ENCODE results near the gene ABCB1. TPM values are rescaled to one million over a fixed set of nuclear protein-coding genes. Genes with fewer than 3 reads are reported as not detected.
A peak's percentile ranks its signal among the peaks of the same experiment; 100 is the strongest.

The ABCB1 gene
- total and polyA plus RNA-seq, 9 of the 15 experiments (the other 6 are each of a cell fraction or from before 2014, with no cell fraction given) = 0.03 to 0.86 (median 0.52) TPM

- no peak overlapping the region for H3K9ac ChIP-seq (ENCODE audit: insufficient read depth in 1 of 2, low read depth in 2 of 2, low read length in 2 of 2)
- H4K20me1 ChIP-seq (replicated peaks; ENCODE audit: control insufficient read depth, insufficient read depth, low read length) = no peaks in the 10 kb centered on the region
- DNase-seq (ENCODE audit: extremely low read depth in 1 of 4, low spot score in 3 of 4) (no peak), FAIRE-seq (no peak), ATAC-seq (no peak)
- ChIA-PET CTCF (ENCODE audit: low intra/inter-chr PET ratio) (no interaction called here), POLR2A (no interaction called here)
- intact Hi-C loops (cut with micrococcal nuclease) = no loop called here
- H2AFZ ChIP-seq (ENCODE audit: low read depth, low read length) = no peak overlapping the region
- WGBS (ENCODE audit: insufficient coverage, low coverage, missing lambda C conversion rate) = 0% methylated on average over 4 of the region's 4 CpGs
- H3K27ac ChIP-seq (ENCODE audit: extremely low read depth, low read depth, low read length) = no peak overlapping the region
- no peaks in the 10 kb centered on the region for H3K79me2 ChIP-seq (ENCODE audit: control insufficient read depth, insufficient read depth, low read length)
- no peaks in the 10 kb centered on the region; the same call in 1 of the 2 replicates for H3K9me3 ChIP-seq (replicated peaks; ENCODE audit: control insufficient read depth, insufficient read depth, low read depth, low read length)
- no TSS peak for BruUV-seq (replicated peaks)
- peaks cover 0 to 4% of the 10 kb centered on the region in 2 experiments; a peak in 1 of 5 replicates for H3K4me1 ChIP-seq (replicated peaks in 1 of 2; ENCODE audit: control insufficient read depth in 2 of 2, insufficient read depth in 2 of 2, low read length in 2 of 2)
- no peak overlapping the region for H3K4me2 ChIP-seq (ENCODE audit: insufficient read depth, low read length)
- H3K9me1 ChIP-seq (ENCODE audit: control insufficient read depth, insufficient read depth, low read length) = no peaks in the 10 kb centered on the region
- H3K27me3 ChIP-seq (ENCODE audit: control insufficient read depth in 2 of 2, insufficient read depth in 2 of 2, low read length in 2 of 2) = peaks cover 0 to 10% of the 10 kb centered on the region in 2 experiments; a peak in 2 of 5 replicates
- H3K36me3 ChIP-seq (ENCODE audit: control insufficient read depth, insufficient read depth, low read length) = no peaks in the 10 kb centered on the region
- in situ Hi-C loops (cut with MboI) = no loop called here
- no peak overlapping the region for H3K4me3 ChIP-seq
- TF ChIP-seq SPI1 (IDR thresholded peaks at IDR 0.05; ENCODE audit: borderline replicate concordance, low read depth, low read length) (peak; percentile 80; the same call in 1 of the 2 replicates), ZNF311 (CRISPR knock-in tag; IDR thresholded peaks at IDR 0.05) (no peak)
These were observed 2.3 kb downstream of the ABCB1 start for GRCh38 chr7:87598234-87599009.

DNA sequence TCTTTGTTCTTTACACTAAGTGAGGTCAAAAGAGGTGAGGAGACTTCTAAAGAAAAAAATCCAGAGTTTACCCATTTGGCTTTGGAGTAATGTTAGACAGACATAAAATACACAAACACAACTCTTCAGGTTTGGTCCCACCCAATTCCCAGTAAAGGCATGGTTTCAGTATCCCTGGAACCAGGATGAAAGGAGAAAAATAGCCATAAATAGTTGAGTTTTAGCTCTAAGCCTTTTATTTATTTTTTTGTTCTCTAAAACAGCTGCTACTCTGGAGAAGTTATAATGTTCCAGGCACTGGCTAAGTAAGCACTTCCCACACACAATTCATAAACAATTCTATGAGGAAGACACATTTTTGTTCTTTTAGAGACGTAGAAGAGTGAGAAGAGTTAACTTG is 4.0 kb downstream of the ABCB1 start:
- FAIRE-seq (no peak), ATAC-seq (no peak), DNase-seq (ENCODE audit: extremely low read depth in 1 of 4, low spot score in 3 of 4) (no peak)
- no peaks in the 10 kb centered on the region for H4K20me1 ChIP-seq (replicated peaks; ENCODE audit: control insufficient read depth, insufficient read depth, low read length)
- BruUV-seq (replicated peaks) = no TSS peak
- POLR2A ChIA-PET = no interaction called here
- CTCF ChIA-PET (ENCODE audit: low intra/inter-chr PET ratio) = no interaction called here
- H3K4me1 ChIP-seq (replicated peaks in 1 of 2; ENCODE audit: control insufficient read depth in 2 of 2, insufficient read depth in 2 of 2, low read length in 2 of 2) = peaks cover 0 to 4% of the 10 kb centered on the region in 2 experiments; a peak in 1 of 5 replicates
- no peak overlapping the region for H3K27ac ChIP-seq (ENCODE audit: extremely low read depth, low read depth, low read length)
- H3K27me3 ChIP-seq (ENCODE audit: control insufficient read depth in 2 of 2, insufficient read depth in 2 of 2, low read length in 2 of 2) = peaks cover 0 to 10% of the 10 kb centered on the region in 2 experiments; a peak in 2 of 5 replicates
- no peaks in the 10 kb centered on the region for H3K9me1 ChIP-seq (ENCODE audit: control insufficient read depth, insufficient read depth, low read length)
- H3K36me3 ChIP-seq (ENCODE audit: control insufficient read depth, insufficient read depth, low read length) = no peaks in the 10 kb centered on the region
- no peak overlapping the region for H3K4me3 ChIP-seq
- H3K79me2 ChIP-seq (ENCODE audit: control insufficient read depth, insufficient read depth, low read length) = no peaks in the 10 kb centered on the region
- in situ Hi-C loops (cut with MboI) = no loop called here
- no peak overlapping the region for H2AFZ ChIP-seq (ENCODE audit: low read depth, low read length)
- H3K9ac ChIP-seq (ENCODE audit: insufficient read depth in 1 of 2, low read depth in 2 of 2, low read length in 2 of 2) = no peak overlapping the region
- intact Hi-C loops (cut with micrococcal nuclease) = no loop called here
- H3K9me3 ChIP-seq (replicated peaks; ENCODE audit: control insufficient read depth, insufficient read depth, low read depth, low read length) = no peaks in the 10 kb centered on the region
- H3K4me2 ChIP-seq (ENCODE audit: insufficient read depth, low read length) = no peak overlapping the region
- 0% methylated on average over 1 of the region's 1 CpG for WGBS (ENCODE audit: insufficient coverage, low coverage, missing lambda C conversion rate)
- no peak for TF ChIP-seq DNMT1 (IDR thresholded peaks at IDR 0.05)
- no peak for TF ChIP-seq MTA3 (IDR thresholded peaks at IDR 0.05; ENCODE audit: borderline replicate concordance)
- TF ChIP-seq ZKSCAN3 (CRISPR knock-in tag; IDR thresholded peaks at IDR 0.05) = no peak

Measured in K562 (cell line).